HK-2 (cell line): ENCODE measurements around the gene MYPN.
"Not testable (repeated sequence)": the region's sequence is repeated elsewhere in the genome, so short reads cannot be mapped to it uniquely, and the experiment has no call there.

Source experiments
- DNase-seq: peaks from one replicate; pipeline ENCODE4 v3.0.0-alpha.2; 2018; ENCODE audit not compliant: unreplicated experiment

The MYPN gene

GRCh38 chr10:68109331-68109730 lies at the start of gene MYPN:
MYPN (plus strand) TSS chr10:68109488; CDS start chr10:68121439, 11,951 bp downstream.
- DNase-seq = no peak

- DNase-seq = no peak
Observed at GRCh38 chr10:68067029-68067428, 42.3 kb upstream of the MYPN start.

- no peak for DNase-seq
Observed at GRCh38 chr10:68067508-68067907, 41.8 kb upstream of the MYPN start.

- DNase-seq = no peak
Observed at GRCh38 chr10:68073631-68074030, 35.7 kb upstream of the MYPN start.

GRCh38 chr10:68074031-68074774 lies 35.1 kb upstream of the MYPN start:
- no peak for DNase-seq

GRCh38 chr10:68074775-68075549 lies 34.3 kb upstream of the MYPN start, which contains the start of gene HERC4:
HERC4 (minus strand) TSS chr10:68075283; CDS start chr10:68073108, 2,175 bp downstream.
- DNase-seq = peak; percentile 97

- DNase-seq = no peak
Observed at GRCh38 chr10:68075550-68076004, 33.7 kb upstream of the MYPN start.

GRCh38 chr10:68076081-68076480 lies 33.2 kb upstream of the MYPN start:
- not testable (repeated sequence) for DNase-seq

GRCh38 chr10:68077026-68077425 lies 32.3 kb upstream of the MYPN start:
- DNase-seq = no peak

GRCh38 chr10:68079434-68079833 lies 29.9 kb upstream of the MYPN start:
- no peak for DNase-seq

GRCh38 chr10:68080853-68081431 lies 28.3 kb upstream of the MYPN start:
- DNase-seq = no peak

- DNase-seq = no peak
Observed at GRCh38 chr10:68081916-68082315, 27.4 kb upstream of the MYPN start.

GRCh38 chr10:68082872-68083271 lies 26.4 kb upstream of the MYPN start:
- DNase-seq = no peak

GRCh38 chr10:68083953-68084352 lies 25.3 kb upstream of the MYPN start:
- DNase-seq = no peak

GRCh38 chr10:68084469-68084868 lies 24.8 kb upstream of the MYPN start:
- no peak for DNase-seq

GRCh38 chr10:68086011-68086410 lies 23.3 kb upstream of the MYPN start:
- no peak for DNase-seq

- no peak for DNase-seq
Observed at GRCh38 chr10:68086910-68087684, 22.2 kb upstream of the MYPN start.

- DNase-seq = no peak
Observed at GRCh38 chr10:68087685-68088401, 21.4 kb upstream of the MYPN start.

- no peak for DNase-seq
Observed at GRCh38 chr10:68088740-68089139, 20.5 kb upstream of the MYPN start.

- no peak for DNase-seq
Observed at GRCh38 chr10:68090586-68090985, 18.7 kb upstream of the MYPN start.

GRCh38 chr10:68092512-68092911 lies 16.8 kb upstream of the MYPN start:
- no peak for DNase-seq
